Activated naive CD4-positive, alpha-beta T cell treated with anti-CD3 and anti-CD28 coated beads, Interleukin-2, amount 50 U/mL, for 24 hours (primary cell): ENCODE results near the gene HIRA.

Experiments
- H3K27ac Mint-ChIP-seq: one replicate; pipeline ENCODE4 v1.8.0; 2021; ENCODE audit warnings: mild to moderate bottlenecking, mixed read lengths
- H3K27me3 Mint-ChIP-seq: one replicate; pipeline ENCODE4 v1.8.0; 2021; ENCODE audit warnings: mixed read lengths
- H3K36me3 Mint-ChIP-seq: one replicate; pipeline ENCODE4 v1.8.0; 2021; ENCODE audit warnings: mixed read lengths
- H3K4me1 Mint-ChIP-seq: one replicate; pipeline ENCODE4 v1.8.0; 2021; ENCODE audit warnings: mixed read lengths
- H3K4me3 Mint-ChIP-seq: one replicate; pipeline ENCODE4 v1.8.0; 2021; ENCODE audit warnings: mild to moderate bottlenecking, mixed read lengths
- H3K9me3 Mint-ChIP-seq: one replicate; pipeline ENCODE4 v1.8.0; 2021; ENCODE audit warnings: mixed read lengths

Gene HIRA

DNA sequence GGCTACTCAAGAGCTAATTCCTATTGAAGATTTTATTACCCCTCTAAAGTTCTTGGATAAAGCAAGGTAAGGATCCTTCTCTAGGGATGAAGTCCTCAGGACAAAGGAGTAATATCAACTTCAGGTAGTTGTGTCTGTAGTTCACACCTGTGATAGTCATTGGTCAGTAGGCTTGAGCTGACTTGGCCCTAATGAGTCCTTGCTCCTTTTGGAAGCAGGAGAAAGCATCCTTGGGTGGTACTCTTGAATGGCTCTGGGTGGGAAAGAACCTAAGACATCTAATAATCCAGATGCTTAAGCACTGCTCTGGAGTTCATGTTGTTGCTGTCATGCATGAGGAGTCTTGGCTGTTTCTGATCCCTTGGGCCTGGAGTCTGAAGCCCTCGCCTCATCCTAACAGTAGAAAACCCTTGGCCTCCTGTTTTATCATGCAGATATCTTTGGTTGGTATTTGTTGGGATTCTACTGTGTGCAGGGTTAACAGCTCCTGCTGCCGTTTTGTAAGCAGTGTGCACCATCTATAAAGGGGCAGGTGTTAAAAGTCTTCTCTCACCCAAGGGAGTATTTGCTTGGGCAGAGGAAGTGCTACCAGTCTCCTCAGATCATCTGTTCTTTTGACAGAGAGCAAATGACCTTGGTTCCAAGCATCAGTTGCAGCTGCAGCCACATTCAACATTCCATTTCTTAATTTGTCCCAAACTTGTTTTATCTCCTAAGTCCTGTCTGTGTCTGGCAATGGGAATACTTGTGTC, 3.5 kb upstream of the HIRA start:
- H3K4me1 Mint-ChIP-seq = peaks cover 25% of the 10 kb centered on the region
- no peaks in the 10 kb centered on the region for H3K27me3 Mint-ChIP-seq
- H3K27ac Mint-ChIP-seq = no peak overlapping the region
- no peaks in the 10 kb centered on the region for H3K9me3 Mint-ChIP-seq
- no peak overlapping the region for H3K4me3 Mint-ChIP-seq
- peaks cover 3% of the 10 kb centered on the region for H3K36me3 Mint-ChIP-seq

DNA sequence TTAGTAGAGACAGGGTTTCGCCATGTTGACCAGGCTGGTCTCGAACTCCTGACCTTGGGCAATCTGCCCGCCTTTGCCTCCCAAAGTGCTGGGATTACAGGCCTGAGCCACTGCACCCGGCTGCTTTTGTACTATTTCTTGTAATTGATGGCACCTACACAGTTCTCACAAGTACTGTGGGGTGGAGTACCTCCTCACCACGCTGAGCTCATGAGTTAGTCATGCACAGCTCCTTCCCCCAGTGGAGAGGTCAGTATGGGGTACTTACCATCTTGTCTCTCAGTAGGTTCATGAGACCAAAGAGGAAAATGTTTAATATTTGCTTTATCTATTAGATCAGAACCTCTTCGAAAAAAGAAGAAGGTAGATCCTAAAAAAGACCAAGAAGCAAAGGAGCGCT, 2.9 kb upstream of the HIRA start:
- H3K9me3 Mint-ChIP-seq = no peaks in the 10 kb centered on the region
- peak overlapping the region; percentile 76 for H3K27ac Mint-ChIP-seq
- H3K27me3 Mint-ChIP-seq = no peaks in the 10 kb centered on the region
- H3K36me3 Mint-ChIP-seq = peaks cover 3% of the 10 kb centered on the region
- H3K4me1 Mint-ChIP-seq = peaks cover 31% of the 10 kb centered on the region
- peak overlapping the region; percentile 59 for H3K4me3 Mint-ChIP-seq

- Mint-ChIP-seq H3K27ac (peak within 1 kb of the TSS; percentile 97), H3K36me3 (no peaks in the 10 kb centered on the region), H3K9me3 (no peaks in the 10 kb centered on the region), H3K27me3 (no peaks in the 10 kb centered on the region), H3K4me3 (peak within 1 kb of the TSS; percentile 91), H3K4me1 (peaks cover 43% of the 10 kb centered on the region)
Observed at GRCh38 chr22:19432133-19432851, 759 bp upstream of the HIRA start, which contains the start of gene MRPL40. Gene MRPL40, plus strand, starts transcription at chr22:19432545. Its CDS starts 10 bp downstream, at chr22:19432555.

GRCh38 chr22:19430890-19431541, 517 bp downstream of the HIRA start:
- Mint-ChIP-seq H3K27me3 (no peaks in the 10 kb centered on the region), H3K4me3 (peak overlapping the region; percentile 91), H3K27ac (peak overlapping the region; percentile 68), H3K9me3 (no peaks in the 10 kb centered on the region), H3K36me3 (peaks cover 5% of the 10 kb centered on the region), H3K4me1 (peaks cover 56% of the 10 kb centered on the region)

- H3K27me3 Mint-ChIP-seq = no peaks in the 10 kb centered on the region
- H3K27ac Mint-ChIP-seq = peak overlapping the region; percentile 68
- H3K36me3 Mint-ChIP-seq = peaks cover 5% of the 10 kb centered on the region
- H3K4me1 Mint-ChIP-seq = peaks cover 59% of the 10 kb centered on the region
- H3K9me3 Mint-ChIP-seq = no peaks in the 10 kb centered on the region
- peak overlapping the region; percentile 91 for H3K4me3 Mint-ChIP-seq
Observed at GRCh38 chr22:19429950-19430889, 1.3 kb downstream of the HIRA start.

GRCh38 chr22:19424186-19424500, 7.4 kb downstream of the HIRA start:
- Mint-ChIP-seq H3K9me3 (no peaks in the 10 kb centered on the region), H3K27me3 (no peaks in the 10 kb centered on the region), H3K4me1 (peaks cover 86% of the 10 kb centered on the region), H3K27ac (peak overlapping the region; percentile 13), H3K4me3 (no peak overlapping the region), H3K36me3 (peaks cover 10% of the 10 kb centered on the region)

- Mint-ChIP-seq H3K9me3 (no peaks in the 10 kb centered on the region), H3K27me3 (no peaks in the 10 kb centered on the region), H3K36me3 (peaks cover 10% of the 10 kb centered on the region), H3K4me3 (peak overlapping the region; percentile 31), H3K4me1 (peaks cover 82% of the 10 kb centered on the region), H3K27ac (peak overlapping the region; percentile 86)
Observed at GRCh38 chr22:19422440-19423301, 8.9 kb downstream of the HIRA start.

- Mint-ChIP-seq H3K4me1 (peaks cover 76% of the 10 kb centered on the region), H3K9me3 (no peaks in the 10 kb centered on the region), H3K4me3 (peak overlapping the region; percentile 53), H3K27me3 (no peaks in the 10 kb centered on the region), H3K27ac (peak overlapping the region; percentile 90), H3K36me3 (peaks cover 10% of the 10 kb centered on the region)
Observed at GRCh38 chr22:19420321-19420720, 11.2 kb downstream of the HIRA start.

GRCh38 chr22:19419464-19420178, 11.9 kb downstream of the HIRA start:
- H3K9me3 Mint-ChIP-seq = no peaks in the 10 kb centered on the region
- H3K4me1 Mint-ChIP-seq = peaks cover 70% of the 10 kb centered on the region

DNA sequence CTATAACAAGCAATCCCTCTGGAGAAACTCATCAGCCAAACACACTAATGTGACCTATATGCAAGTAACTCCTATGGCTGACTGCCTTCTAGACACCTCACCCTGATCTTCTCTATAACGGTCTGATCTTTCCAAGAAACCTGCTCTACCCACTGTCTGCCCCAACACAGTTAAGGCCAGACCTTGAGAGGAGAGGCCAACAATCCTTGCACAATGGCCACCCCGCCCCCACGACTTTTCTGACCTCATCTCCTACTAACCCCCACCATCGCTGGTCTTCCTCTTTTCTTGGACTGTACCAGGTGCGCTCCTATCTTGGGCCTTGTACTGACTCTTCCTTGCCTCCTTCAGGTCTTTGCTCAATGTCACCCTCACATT, 12.5 kb downstream of the HIRA start:
- peaks cover 67% of the 10 kb centered on the region for H3K4me1 Mint-ChIP-seq
- H3K27ac Mint-ChIP-seq = peak overlapping the region; percentile 90
- H3K9me3 Mint-ChIP-seq = no peaks in the 10 kb centered on the region
- peaks cover 12% of the 10 kb centered on the region for H3K36me3 Mint-ChIP-seq
- peak overlapping the region; percentile 53 for H3K4me3 Mint-ChIP-seq
- H3K27me3 Mint-ChIP-seq = no peaks in the 10 kb centered on the region

More at GRCh38 chr22:19419464-19420178, 11.9 kb downstream of the HIRA start:
- Mint-ChIP-seq H3K4me3 (peak overlapping the region; percentile 53), H3K36me3 (peaks cover 10% of the 10 kb centered on the region), H3K27ac (peak overlapping the region; percentile 90), H3K27me3 (no peaks in the 10 kb centered on the region)

- no peak overlapping the region for H3K27ac Mint-ChIP-seq
- peaks cover 37% of the 10 kb centered on the region for H3K4me1 Mint-ChIP-seq
Observed at GRCh38 chr22:19412923-19413322, 18.6 kb downstream of the HIRA start.

GRCh38 chr22:19412478-19412877, 19.1 kb downstream of the HIRA start:
- no peak overlapping the region for H3K4me3 Mint-ChIP-seq
- no peaks in the 10 kb centered on the region for H3K9me3 Mint-ChIP-seq
- peaks cover 7% of the 10 kb centered on the region for H3K36me3 Mint-ChIP-seq
- no peaks in the 10 kb centered on the region for H3K27me3 Mint-ChIP-seq
- H3K4me1 Mint-ChIP-seq = peaks cover 34% of the 10 kb centered on the region
- no peak overlapping the region for H3K27ac Mint-ChIP-seq

More at GRCh38 chr22:19412923-19413322, 18.6 kb downstream of the HIRA start:
- H3K36me3 Mint-ChIP-seq = peaks cover 7% of the 10 kb centered on the region
- H3K4me3 Mint-ChIP-seq = no peak overlapping the region
- no peaks in the 10 kb centered on the region for H3K9me3 Mint-ChIP-seq
- no peaks in the 10 kb centered on the region for H3K27me3 Mint-ChIP-seq

DNA sequence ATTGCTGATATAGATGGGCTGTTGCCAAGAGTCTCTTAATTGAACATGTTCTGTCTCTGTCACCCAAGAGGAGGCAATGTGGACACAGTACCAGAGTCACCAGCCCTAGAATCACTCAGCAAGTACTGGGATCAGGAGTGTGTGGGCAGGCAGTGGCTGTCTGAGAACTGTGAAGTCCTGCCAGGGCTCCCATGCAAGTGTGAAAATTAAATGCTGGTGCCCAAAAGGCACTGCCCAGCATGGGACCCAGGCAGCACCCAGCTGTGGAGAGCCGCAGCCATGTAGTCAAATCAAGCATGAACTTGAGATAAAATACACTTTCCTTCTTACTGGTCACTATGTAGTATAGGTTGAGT, 19.9 kb downstream of the HIRA start:
- no peak overlapping the region for H3K27ac Mint-ChIP-seq

More for the DNA sequence above, 19.9 kb downstream of the HIRA start:
- Mint-ChIP-seq H3K27me3 (no peaks in the 10 kb centered on the region), H3K4me1 (peaks cover 30% of the 10 kb centered on the region), H3K36me3 (peaks cover 9% of the 10 kb centered on the region), H3K9me3 (no peaks in the 10 kb centered on the region), H3K4me3 (no peak overlapping the region)
